HUES48 (cell line): ENCODE data around the gene MAPK7.

Source experiments
- H3K27ac ChIP-seq: one replicate; pipeline ENCODE4 v1.7.0; 2013; ENCODE audit warnings: low read depth, low read length, inconsistent platforms
- H3K27me3 ChIP-seq: 2 replicates; pipeline ENCODE4 v1.6.1; 2013; ENCODE audit warnings: mild to moderate bottlenecking, low read length; ENCODE audit not compliant: control insufficient read depth, insufficient read depth
- H3K36me3 ChIP-seq: 2 replicates; pipeline ENCODE4 v1.6.1; 2013; ENCODE audit warnings: low read length; ENCODE audit not compliant: control insufficient read depth, insufficient read depth
- H3K4me1 ChIP-seq: 2 replicates; pipeline ENCODE4 v1.6.1; 2013; ENCODE audit warnings: mild to moderate bottlenecking, low read length; ENCODE audit not compliant: control insufficient read depth, insufficient read depth
- H3K4me3 ChIP-seq: 2 replicates; pipeline ENCODE4 v1.5.1; 2013; ENCODE audit warnings: mild to moderate bottlenecking, low read depth, low read length
- H3K9ac ChIP-seq: 2 replicates; pipeline ENCODE4 v1.6.1; 2013; ENCODE audit warnings: mild to moderate bottlenecking, low read depth, low read length, moderate library complexity
- H3K9me3 ChIP-seq: 2 replicates; pipeline ENCODE4 v1.6.1; 2013; ENCODE audit warnings: low read length; ENCODE audit not compliant: control insufficient read depth, insufficient read depth

MAPK7 gene

DNA sequence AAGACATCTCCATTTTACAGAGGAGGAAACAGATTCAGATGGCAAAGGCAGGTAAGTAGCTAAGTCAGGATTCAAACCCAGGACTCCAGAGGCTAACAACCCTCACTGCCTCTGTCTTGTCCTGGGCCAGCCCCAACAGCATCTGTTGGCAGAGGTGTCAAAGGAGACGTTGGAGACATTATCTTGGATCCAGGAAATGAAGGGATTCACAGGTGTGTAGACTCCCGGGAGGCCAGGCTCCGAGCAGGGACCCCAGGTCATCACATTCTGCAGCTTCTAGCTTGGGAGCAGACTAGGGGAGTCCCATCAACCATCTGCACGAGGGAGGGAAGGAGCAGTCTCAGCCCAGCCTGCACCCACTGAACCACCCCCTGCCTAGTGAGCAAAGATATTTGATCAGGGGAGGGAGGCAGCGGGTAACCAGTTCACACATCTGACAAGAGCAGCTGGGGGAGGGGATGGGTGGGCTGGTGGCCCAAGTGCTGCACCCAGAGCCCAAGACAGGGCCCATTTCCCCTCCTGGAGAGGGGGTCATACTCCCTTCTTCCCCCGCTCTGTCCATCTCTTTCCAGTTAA lies 14.8 kb upstream of the MAPK7 start:
- H3K27me3 ChIP-seq = 0 out of 2 replicates have a peak, but pooled peaks cover 2% of the 10 kb centered on the region
- no peak overlapping the region for H3K9ac ChIP-seq
- peaks cover 4% of the 10 kb centered on the region for H3K4me1 ChIP-seq
- no peak overlapping the region for H3K4me3 ChIP-seq
- H3K36me3 ChIP-seq = peaks cover 6% of the 10 kb centered on the region; the same call in 1 of the 2 replicates
- H3K27ac ChIP-seq = no peak overlapping the region
- H3K9me3 ChIP-seq = no peaks in the 10 kb centered on the region

DNA sequence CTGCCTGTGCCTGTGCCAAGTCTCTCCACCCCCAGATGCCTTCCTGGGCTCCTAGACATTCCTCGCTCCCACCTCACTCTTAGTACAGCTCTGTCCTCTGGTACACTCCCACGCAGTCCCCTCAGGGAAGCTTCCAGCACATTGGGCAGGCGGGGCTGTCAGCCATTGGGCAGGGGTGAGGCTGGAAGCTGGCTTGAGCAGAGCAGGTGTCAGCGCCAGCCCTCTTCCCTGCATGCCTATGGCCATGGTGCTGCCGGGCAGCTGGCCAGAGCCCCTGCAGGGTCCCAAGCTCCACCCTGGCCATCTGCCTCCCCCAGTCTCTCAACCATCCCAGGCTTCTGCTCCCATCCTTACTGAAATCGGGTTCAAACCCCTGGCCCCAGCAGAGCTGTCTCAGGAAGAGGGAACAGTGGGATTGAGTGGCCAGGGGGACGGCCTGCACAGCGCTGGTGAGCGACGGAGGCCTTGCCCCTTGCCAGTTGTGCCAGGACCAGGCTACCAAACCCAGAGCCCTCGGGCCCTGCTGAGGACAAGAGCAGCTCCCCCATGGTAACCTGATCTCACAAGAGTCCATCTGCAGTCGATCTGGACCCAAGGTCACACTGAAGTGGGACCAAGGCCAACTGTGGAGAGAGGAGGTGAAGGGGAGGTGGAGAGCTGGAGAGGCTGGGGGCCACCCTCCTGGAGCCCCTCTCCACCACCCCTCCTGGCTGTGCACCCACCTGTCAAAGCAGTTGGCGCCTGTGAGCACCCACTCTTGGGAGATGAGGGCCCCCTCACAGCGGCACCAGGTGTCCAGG lies 13.4 kb upstream of the MAPK7 start:
- H3K27me3 ChIP-seq = 0 out of 2 replicates have a peak, but pooled peaks cover 2% of the 10 kb centered on the region
- no peak overlapping the region for H3K27ac ChIP-seq

DNA sequence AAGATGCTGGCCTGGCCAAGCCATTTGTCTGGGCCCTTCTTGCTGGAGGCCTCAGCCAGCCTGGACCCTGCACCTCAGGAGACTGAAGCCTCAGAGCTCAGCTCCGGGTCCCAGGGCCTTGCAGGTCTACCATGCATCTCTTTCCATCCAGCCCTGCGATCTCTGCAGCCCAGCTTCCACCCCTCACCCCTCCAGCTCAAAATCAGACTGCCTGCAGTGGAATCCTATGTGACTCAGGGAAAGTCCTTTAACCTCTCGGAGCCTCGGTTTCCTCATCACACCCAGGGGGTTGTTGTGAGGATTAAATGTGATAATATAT lies 12.8 kb upstream of the MAPK7 start:
- 0 out of 2 replicates have a peak, but pooled peaks cover 2% of the 10 kb centered on the region for H3K27me3 ChIP-seq
- no peak overlapping the region for H3K4me3 ChIP-seq
- no peak overlapping the region for H3K9ac ChIP-seq
- no peaks in the 10 kb centered on the region for H3K36me3 ChIP-seq
- peaks cover 4% of the 10 kb centered on the region for H3K4me1 ChIP-seq
- no peaks in the 10 kb centered on the region for H3K9me3 ChIP-seq
- H3K27ac ChIP-seq = no peak overlapping the region

More for the DNA sequence above, 13.4 kb upstream of the MAPK7 start:
- Histone ChIP-seq H3K4me1 (peaks cover 4% of the 10 kb centered on the region), H3K4me3 (no peak overlapping the region), H3K9me3 (no peaks in the 10 kb centered on the region), H3K9ac (no peak overlapping the region), H3K36me3 (no peaks in the 10 kb centered on the region)

DNA sequence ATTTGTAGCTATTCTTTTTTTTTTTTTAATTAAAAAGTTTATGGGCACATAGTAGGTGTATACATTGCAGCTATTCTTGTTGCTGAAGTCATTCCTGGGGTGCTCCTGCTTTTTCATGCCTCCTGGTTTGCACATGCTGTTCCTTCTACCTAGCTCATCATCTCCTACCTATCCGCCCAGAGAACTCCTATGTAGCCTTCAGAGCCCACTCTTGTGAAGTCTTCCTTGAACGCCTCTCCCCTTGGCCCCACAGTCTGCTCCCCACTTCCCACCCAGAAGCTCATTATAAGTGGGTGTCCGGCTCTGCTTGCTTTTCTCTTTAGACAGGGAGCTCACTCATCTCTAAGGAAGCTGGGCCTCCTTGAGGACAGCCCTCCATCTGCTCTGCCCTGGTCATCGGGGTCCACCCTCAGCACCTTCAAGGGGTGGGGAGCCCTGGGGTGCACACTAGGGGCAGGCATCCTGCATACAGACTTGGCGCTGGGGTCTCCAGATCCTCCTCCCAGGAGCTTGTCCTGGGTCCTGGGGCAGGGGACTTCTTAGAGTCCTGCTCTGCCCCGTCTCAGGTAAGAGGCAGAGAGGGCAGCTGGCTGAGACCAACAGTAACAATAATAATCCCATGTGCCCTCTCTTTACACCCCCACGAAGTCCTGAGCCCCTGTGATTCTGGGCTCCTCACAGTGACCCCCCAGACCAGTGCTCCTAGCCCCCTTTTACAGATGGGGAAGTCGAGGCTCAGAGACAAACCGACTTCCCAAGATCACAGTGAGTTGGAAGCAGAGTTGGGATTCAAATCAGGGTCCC lies 12.3 kb upstream of the MAPK7 start:
- Histone ChIP-seq H3K9ac (no peak overlapping the region), H3K27ac (no peak overlapping the region), H3K9me3 (no peaks in the 10 kb centered on the region), H3K36me3 (no peaks in the 10 kb centered on the region), H3K4me3 (no peak overlapping the region), H3K27me3 (0 out of 2 replicates have a peak, but pooled peaks cover 2% of the 10 kb centered on the region), H3K4me1 (peaks cover 4% of the 10 kb centered on the region)

DNA sequence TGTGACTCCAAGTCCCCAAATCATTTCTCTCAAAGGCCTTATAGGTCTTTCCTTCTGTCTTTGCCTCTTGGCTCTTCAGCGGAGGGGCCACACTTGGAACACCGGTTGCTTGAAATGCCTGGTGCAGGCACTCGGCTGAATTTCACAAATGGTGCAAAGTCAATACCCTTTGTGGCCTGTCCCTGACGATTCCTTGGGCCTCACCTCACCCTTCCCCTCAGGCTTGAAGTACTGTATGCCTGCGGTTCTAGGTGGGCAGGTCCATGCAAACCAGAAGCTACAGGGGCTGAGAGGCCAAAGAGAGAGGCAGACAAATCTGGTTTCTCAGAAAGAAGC lies 11.7 kb upstream of the MAPK7 start:
- Histone ChIP-seq H3K36me3 (no peaks in the 10 kb centered on the region), H3K4me1 (peaks cover 4% of the 10 kb centered on the region), H3K27ac (no peak overlapping the region), H3K4me3 (no peak overlapping the region), H3K27me3 (0 out of 2 replicates have a peak, but pooled peaks cover 2% of the 10 kb centered on the region), H3K9me3 (no peaks in the 10 kb centered on the region), H3K9ac (no peak overlapping the region)

DNA sequence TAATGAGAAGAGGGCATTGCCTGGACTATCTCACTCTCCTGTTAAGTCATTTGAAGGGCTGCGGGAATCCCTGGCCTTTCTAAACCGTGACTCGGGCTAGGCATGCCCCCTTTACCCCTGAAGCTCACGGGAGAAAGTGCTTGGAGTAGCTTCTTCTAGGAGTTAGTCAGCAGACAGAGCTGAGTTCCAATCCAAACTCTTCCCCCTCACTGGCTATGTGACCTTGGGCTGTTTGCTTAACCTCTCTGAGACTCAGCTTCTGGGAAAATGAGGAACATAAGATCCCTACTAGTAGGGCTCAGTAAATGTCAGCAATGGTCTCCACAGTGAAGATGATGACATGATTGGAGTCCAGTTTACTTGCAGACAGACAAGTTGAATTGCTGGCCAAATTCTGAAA lies 10.1 kb upstream of the MAPK7 start:
- no peak overlapping the region for H3K27ac ChIP-seq
- H3K9me3 ChIP-seq = no peaks in the 10 kb centered on the region
- H3K36me3 ChIP-seq = no peaks in the 10 kb centered on the region
- no peak overlapping the region for H3K4me3 ChIP-seq
- 0 out of 2 replicates have a peak, but pooled peaks cover 2% of the 10 kb centered on the region for H3K27me3 ChIP-seq
- H3K9ac ChIP-seq = no peak overlapping the region
- H3K4me1 ChIP-seq = no peaks in the 10 kb centered on the region

DNA sequence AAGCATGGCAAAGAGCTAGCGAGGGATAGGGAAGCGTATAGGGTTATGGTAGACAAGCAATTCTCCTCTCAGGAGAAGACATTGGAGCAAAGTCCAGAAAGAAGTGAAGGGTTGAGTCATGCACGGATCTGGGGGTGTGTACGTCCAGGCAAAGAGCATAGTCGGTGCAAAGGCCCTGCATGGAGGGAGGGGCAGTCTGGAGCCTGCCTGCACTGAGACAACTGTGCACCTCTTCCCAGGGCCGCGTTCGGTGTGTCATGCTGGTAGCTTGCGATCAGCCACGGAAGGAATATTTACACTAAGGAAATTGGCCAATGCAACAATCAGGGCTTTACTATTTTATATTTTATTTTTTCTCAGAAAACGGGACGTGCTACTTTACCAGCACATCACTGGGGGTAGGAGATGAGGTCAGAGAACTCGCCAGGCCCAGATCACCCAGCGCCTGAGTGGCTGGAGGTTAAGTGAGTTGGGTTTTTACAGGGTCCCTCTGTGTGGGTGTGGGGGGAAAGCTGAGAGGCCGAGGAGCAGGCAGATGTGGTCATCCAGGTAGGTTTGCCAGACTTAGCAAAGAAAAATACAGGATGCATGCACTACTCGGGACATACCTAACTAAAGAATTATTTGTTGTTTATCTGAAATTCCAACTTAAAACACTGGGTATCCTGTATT lies 9.1 kb upstream of the MAPK7 start:
- Histone ChIP-seq H3K27me3 (no peaks in the 10 kb centered on the region), H3K4me1 (no peaks in the 10 kb centered on the region), H3K9me3 (no peaks in the 10 kb centered on the region), H3K27ac (no peak overlapping the region), H3K4me3 (no peak overlapping the region), H3K36me3 (no peaks in the 10 kb centered on the region), H3K9ac (no peak overlapping the region)

DNA sequence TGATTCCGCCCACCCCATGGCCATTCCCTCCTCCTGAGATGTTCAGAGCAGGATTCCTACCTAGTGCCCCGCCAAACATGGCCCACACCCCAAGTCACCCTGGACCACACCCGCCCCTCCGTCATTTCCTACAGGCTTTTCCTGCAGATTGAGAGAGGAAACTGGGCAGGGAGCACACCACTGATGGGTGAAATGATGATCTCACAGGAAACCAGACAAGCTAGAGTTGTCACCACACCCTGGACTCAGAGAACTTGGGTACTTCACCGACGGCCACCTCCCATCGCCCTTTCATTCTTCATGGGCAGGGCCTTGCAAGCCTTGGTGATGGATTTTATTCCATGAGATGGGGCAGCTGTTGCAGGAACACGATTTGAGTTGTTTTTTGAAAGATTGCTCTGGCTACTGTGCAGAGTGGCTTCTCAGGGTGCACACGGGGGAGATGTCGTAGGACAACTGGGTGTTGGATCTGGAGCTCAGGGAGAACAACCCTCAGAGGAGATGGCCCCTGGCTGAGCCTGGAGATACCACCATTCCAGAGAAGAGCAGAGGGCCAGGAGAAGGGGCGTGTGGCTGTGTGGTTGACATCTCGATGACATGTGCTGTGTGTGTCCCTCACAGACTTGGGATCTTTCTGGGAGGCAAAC lies 8.3 kb upstream of the MAPK7 start:
- no peak overlapping the region for H3K27ac ChIP-seq
- H3K36me3 ChIP-seq = no peaks in the 10 kb centered on the region
- no peaks in the 10 kb centered on the region for H3K27me3 ChIP-seq
- no peaks in the 10 kb centered on the region for H3K4me1 ChIP-seq
- no peak overlapping the region for H3K9ac ChIP-seq
- no peaks in the 10 kb centered on the region for H3K9me3 ChIP-seq
- no peak overlapping the region for H3K4me3 ChIP-seq

DNA sequence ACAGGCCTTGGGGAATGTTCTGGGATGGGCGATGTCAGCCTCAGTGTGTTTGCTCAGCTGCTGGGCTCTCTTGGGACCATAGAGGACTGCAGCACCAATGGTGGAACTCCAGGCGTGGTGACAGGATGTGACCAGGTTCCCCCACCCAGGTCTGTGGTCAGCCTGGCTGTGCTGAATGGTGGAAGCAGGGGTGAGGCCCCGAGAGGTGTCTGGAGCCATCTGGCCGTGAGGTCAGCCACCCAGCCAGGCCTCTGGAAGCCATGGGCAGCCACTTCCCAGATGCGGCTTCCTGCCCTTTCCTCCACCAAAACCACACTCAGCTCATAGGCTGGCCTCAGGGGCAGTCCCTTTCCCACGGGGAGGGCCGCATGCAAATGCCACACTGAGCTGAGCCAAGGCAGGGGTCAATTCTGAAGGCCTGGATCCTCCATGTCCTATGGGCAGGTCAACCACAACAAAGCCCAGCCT lies 7.8 kb upstream of the MAPK7 start:
- Histone ChIP-seq H3K27ac (no peak overlapping the region), H3K9ac (no peak overlapping the region), H3K4me3 (no peak overlapping the region), H3K27me3 (no peaks in the 10 kb centered on the region), H3K9me3 (no peaks in the 10 kb centered on the region), H3K36me3 (no peaks in the 10 kb centered on the region), H3K4me1 (no peaks in the 10 kb centered on the region)

DNA sequence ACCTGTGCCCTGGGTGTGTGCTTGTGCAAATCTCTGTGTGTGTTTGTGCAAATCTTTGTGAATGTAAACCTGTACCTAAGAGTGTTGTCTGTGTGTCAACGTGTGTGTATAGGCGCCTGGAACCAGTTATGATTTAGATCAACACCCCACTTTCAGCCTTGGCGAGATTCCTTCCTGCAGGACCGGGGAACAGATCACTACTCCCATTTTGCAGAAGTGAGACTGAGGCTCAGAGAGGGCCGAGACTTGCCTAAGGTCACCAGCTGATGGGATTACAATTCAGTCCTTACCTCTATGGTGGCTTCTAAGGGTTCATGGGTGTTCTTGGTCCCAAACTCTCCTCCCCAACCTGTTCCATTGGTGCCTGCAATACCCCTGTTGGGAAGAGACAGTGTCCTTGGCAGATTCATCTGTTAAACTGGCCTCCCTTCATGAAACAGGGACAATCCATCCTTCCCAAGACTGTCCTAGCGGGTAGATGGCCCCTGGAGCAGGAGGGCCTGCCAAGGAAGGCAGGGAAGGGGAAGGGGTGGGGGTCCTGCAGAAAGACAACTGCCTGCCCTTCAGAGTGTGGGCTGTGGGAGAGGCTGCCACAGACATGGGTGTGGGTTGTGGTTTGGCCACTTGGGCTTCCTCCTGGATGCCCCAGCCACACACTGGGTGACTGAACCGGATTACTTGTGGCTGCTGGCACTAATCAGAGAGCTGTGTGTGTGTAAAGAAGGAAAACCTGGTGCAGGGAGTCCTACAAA lies 6.9 kb upstream of the MAPK7 start:
- Histone ChIP-seq H3K9me3 (no peaks in the 10 kb centered on the region), H3K4me3 (no peak overlapping the region), H3K4me1 (no peaks in the 10 kb centered on the region), H3K27me3 (no peaks in the 10 kb centered on the region), H3K36me3 (no peaks in the 10 kb centered on the region), H3K9ac (no peak overlapping the region), H3K27ac (no peak overlapping the region)
